Umbilical cord (tissue), 2 donors: ENCODE data around the gene OR2T4. TPM values are rescaled to one million over a fixed set of nuclear protein-coding genes. Genes with fewer than 3 reads are reported as not detected.

ENCODE experiments used
- DNase-seq: peaks from one replicate; pipeline ENCODE4 v3.0.0-alpha.2; 2015; ENCODE audit warnings: low spot score
- total RNA-seq: library from RNA; depleted of rRNA; stranded (reverse); fragments of >200 nt; gene quantifications from one replicate; pipeline ENCODE4 v1.2.3, GENCODE V29; 2014; ENCODE audit warnings: low replicate concordance; ENCODE audit not compliant: insufficient read depth

OR2T4 gene
- not detected for total RNA-seq

DNA sequence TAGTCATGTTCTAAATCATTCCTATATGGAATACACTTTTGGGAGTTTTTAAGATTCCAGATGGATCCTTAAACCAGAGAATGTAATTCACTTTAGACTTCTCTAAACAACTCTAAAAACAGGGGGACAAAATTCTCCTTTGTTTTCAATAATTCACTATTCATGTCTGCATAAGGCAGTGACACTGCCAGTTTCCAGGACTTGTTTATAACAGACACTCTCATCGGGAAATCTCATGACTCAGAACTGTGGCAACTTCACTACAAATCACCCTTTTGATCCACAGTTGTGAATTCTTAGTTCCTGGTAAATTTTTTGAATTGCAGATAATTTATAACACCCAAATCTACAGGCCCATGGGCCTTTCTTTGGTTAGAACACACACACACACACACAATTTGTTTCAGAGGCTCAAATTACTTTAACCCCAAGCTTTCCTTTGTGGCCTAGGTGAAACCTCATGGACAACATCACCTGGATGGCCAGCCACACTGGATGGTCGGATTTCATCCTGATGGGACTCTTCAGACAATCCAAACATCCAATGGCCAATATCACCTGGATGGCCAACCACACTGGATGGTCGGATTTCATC lies at the start of gene OR2T4:
Gene OR2T4 (plus strand): TSS at position 545 of the 595 bp plus-strand sequence. CDS start 0 bp downstream, at position 545.
- no peak for DNase-seq

DNA sequence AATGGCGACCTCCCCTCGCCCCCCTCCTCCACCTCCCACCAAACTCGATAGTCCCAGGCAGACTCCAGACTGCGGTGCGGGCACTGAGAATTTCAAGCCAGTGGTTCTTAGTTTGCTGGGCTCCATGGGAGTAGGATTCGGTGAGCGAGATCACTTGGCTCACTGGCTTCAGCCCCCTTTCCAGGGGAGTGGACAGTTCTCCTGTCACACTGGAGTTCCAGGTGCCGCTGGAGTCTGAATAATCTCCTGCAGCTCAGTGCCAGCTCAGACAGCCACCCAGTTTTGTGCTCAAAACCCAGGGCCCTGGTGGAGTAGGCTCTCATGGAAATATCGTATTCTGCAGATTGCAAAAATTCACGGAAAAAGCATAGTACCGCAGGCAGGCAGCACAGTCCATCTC lies 44.7 kb upstream of the OR2T4 start:
- DNase-seq: no peak

- DNase-seq: no peak
Observed at GRCh38 chr1:248324468-248324867, 37.0 kb upstream of the OR2T4 start, which contains the start of gene OR2M7. Gene OR2M7, minus strand, starts transcription at chr1:248324568. Its CDS starts 0 bp downstream, at chr1:248324568.

GRCh38 chr1:248343451-248343850 lies 18.0 kb upstream of the OR2T4 start:
- DNase-seq: no peak

DNA sequence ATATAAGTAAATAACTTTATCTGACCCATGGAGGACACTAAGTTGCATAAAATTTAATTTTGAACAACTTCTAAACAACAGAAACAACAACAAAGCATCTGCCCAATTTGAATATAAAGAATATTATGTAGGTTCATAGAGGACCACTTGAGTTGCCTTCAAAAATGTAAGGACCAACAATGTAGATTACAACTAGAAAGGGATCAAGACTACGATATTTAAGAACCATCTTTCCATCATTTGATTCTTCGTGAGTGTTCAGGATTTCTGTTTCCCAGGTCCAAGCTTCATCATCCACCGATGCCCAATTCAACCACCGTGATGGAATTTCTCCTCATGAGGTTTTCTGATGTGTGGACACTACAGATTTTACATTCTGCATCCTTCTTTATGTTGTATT lies 13.0 kb upstream of the OR2T4 start, which contains the start of gene OR14C36:
Gene OR14C36 (plus strand): TSS at position 301 of the 400 bp plus-strand sequence. CDS start 0 bp downstream, at position 301.
- DNase-seq: no peak

DNA sequence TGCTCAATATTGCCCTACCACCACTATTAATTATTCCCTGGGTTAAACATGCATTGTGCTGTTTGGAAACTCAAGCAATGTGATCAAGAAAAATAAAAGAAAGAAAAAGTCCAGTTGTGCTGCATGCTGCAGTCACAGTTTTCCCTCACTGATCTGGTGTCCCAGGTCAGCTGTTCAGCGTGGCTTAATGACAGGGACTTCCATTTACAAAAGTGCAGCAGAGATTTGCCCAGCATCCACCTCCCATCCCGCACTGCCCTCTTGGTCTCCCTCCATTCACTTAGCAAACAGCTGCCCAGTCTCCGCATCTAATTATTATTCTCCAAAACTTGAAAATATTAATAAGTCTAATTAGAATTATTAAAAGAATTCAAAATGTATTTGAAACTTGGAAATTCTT lies 2.0 kb upstream of the OR2T4 start:
- DNase-seq: no peak

- no peak for DNase-seq
Observed at GRCh38 chr1:248366609-248367008, 5.1 kb downstream of the OR2T4 start.

- DNase-seq: no peak
Observed at GRCh38 chr1:248372394-248372793, 10.9 kb downstream of the OR2T4 start.

- no peak for DNase-seq
Observed at GRCh38 chr1:248373761-248374160, 12.3 kb downstream of the OR2T4 start.

- DNase-seq: no peak
Observed at GRCh38 chr1:248375446-248375845, 14.0 kb downstream of the OR2T4 start, which contains the start of gene OR2T6. Gene OR2T6, plus strand, starts transcription at chr1:248375746. Its CDS starts 11,863 bp downstream, at chr1:248387609.

DNA sequence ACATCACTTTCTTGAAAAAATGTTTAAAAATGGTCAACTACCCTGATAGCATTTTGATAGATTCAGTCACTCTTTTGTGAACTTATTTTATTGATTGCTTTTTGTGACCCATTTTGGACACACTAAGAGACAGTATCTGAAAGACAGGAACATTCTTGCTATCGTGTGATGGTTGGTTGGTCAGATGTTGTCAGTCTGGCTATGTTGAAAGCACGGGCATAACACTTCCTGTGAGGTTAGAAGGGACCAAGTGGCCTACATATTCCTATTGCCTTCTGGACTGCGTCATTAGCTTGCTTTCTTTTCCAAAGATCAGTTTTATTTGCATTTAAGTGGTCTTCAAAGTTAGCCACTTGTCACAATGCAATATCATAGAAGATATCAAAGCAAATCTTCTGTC lies 15.5 kb downstream of the OR2T4 start:
- no peak for DNase-seq

DNA sequence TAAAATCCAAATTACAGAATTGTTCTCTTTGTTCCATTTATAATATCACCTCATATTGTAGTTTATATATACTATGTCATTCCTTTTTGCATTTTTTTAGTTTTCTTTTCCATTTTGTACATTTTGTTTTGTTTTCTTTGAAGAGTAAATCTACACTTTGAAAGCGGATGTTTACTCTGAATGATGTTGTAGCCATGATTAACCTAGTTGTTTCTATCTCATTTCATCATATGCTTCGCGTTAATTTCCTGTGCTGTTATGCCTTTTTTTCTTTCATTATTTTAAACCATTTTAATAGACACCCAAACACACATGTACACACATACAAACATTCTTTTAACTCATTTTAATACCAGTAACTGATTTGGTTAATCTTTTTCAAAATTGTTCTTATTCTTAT lies 19.4 kb downstream of the OR2T4 start:
- DNase-seq: no peak

- no peak for DNase-seq
Observed at GRCh38 chr1:248388426-248388825, 27.0 kb downstream of the OR2T4 start.

DNA sequence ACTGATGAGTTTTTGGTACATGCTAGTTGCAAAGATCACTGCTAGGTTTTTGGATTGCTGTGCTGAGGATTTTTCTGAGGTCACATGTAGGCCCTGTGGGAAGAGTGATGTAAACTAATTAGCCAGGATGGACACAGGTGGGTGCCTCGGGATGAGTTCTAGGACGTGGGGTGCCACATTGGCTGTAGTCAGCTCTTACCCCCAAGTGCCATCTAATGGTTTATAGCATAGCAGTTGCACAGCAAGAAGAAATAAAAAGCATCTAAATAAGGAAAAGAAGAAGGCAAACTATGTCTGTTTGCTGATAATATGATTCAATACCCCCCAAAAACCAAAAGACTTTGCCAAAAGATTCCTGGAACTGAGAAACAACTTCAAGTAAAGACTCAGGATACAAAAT lies 31.6 kb downstream of the OR2T4 start:
- DNase-seq: no peak

- no peak for DNase-seq
Observed at GRCh38 chr1:248402748-248403147, 41.3 kb downstream of the OR2T4 start, which contains the start of gene OR2T1. Gene OR2T1, plus strand, starts transcription at chr1:248403048. Its CDS starts 3,100 bp downstream, at chr1:248406148.

DNA sequence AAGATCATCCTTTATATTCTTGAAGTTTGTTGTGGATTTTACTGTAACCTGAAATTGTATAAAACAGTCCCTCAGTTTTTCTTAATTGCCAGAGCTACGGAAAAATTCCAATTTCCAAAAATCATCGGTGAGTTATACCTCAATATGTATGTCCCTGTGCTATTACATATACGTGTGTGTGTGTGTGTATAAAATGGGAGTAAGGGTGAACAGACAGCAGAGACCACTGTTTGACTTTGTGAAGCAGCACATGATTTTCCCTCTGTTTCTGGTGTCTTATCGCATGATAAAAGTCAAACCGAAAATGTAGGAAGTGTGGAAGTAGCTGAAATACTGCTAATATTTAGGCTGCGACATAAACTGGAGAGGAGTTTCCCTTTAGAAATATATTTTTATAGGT lies 42.6 kb downstream of the OR2T4 start:
- DNase-seq: no peak

- DNase-seq: no peak
Observed at GRCh38 chr1:248406721-248407692, 45.5 kb downstream of the OR2T4 start.

Other genes with a start within 250 kb of the OR2T4 start
- 3.6 TPM for gene OR2M5, start 216.5 kb upstream of the OR2T4 start, total RNA-seq
- 4.8 TPM for gene OR2M2, start 186.8 kb upstream of the OR2T4 start, total RNA-seq
- 1.2 TPM for gene OR2M3, start 164.4 kb upstream of the OR2T4 start, total RNA-seq
- 5.5 TPM for gene OR2M4, start 130.2 kb upstream of the OR2T4 start, total RNA-seq
- 2.6 TPM for gene OR2T33, start 83.7 kb upstream of the OR2T4 start, total RNA-seq
- 6.7 TPM for gene OR2T12, start 58.2 kb upstream of the OR2T4 start, total RNA-seq
- gene OR2M7, start 37.1 kb upstream of the OR2T4 start, total RNA-seq: 3.4 TPM
- gene OR14C36, start 12.9 kb upstream of the OR2T4 start, total RNA-seq: not detected
- 1.9 TPM for gene OR2T6, start 14.1 kb downstream of the OR2T4 start, total RNA-seq
- gene OR2T1, start 41.4 kb downstream of the OR2T4 start, total RNA-seq: 1.4 TPM
- not detected for gene OR2T2, start 84.0 kb downstream of the OR2T4 start, total RNA-seq
- not detected for gene OR2T3, start 111.7 kb downstream of the OR2T4 start, total RNA-seq
- gene OR2T5, start 126.9 kb downstream of the OR2T4 start, total RNA-seq: not detected
- 2.2 TPM for gene OR2G6, start 146.4 kb downstream of the OR2T4 start, total RNA-seq
- 10.8 TPM for gene OR2T29, start 201.1 kb downstream of the OR2T4 start, total RNA-seq
- gene OR2T34, start 213.1 kb downstream of the OR2T4 start, total RNA-seq: not detected
- gene OR2T10, start 236.0 kb downstream of the OR2T4 start, total RNA-seq: 0.72 TPM